HEK293T (cell line): Measurements from ENCODE around the gene FOXK2.

Experiments
- ARNT ChIP-seq: fragments of 450-650 bp; IDR thresholded peaks from 2 replicates; pipeline ENCODE4 v1.6.1; 2017; ENCODE audit warnings: mild to moderate bottlenecking
- BHLHE40 ChIP-seq: fragments of 450-650 bp; IDR thresholded peaks from 2 replicates; pipeline ENCODE4 v1.6.1; 2016; ENCODE audit warnings: mild to moderate bottlenecking, moderate library complexity, borderline replicate concordance
- ELF4 ChIP-seq: fragments of 450-650 bp; IDR thresholded peaks from 2 replicates; pipeline ENCODE4 v1.6.1; 2017; ENCODE audit warnings: antibody characterized with exemption
- FOXM1 ChIP-seq: fragments of 450-650 bp; IDR thresholded peaks from 2 replicates; pipeline ENCODE4 v1.6.1; 2017; ENCODE audit warnings: mild to moderate bottlenecking, borderline replicate concordance
- HDGF ChIP-seq: fragments of 450-650 bp; IDR thresholded peaks from 2 replicates; pipeline ENCODE4 v1.6.1; 2017; ENCODE audit warnings: antibody characterized with exemption, borderline replicate concordance
- NFRKB ChIP-seq: fragments of 450-650 bp; IDR thresholded peaks from 2 replicates; pipeline ENCODE4 v1.6.1; 2016; ENCODE audit warnings: mild to moderate bottlenecking, moderate library complexity
- PKNOX1 ChIP-seq: fragments of 450-650 bp; IDR thresholded peaks from 2 replicates; pipeline ENCODE4 v1.6.1; 2016
- SP1 ChIP-seq: fragments of 450-650 bp; IDR thresholded peaks from 2 replicates; pipeline ENCODE4 v1.6.1; 2017
- SUZ12 ChIP-seq: fragments of 450-650 bp; IDR thresholded peaks from 2 replicates; pipeline ENCODE4 v1.6.1; 2016; ENCODE audit warnings: mild to moderate bottlenecking
- TARDBP ChIP-seq: fragments of 450-650 bp; IDR thresholded peaks from 2 replicates; pipeline ENCODE4 v1.6.1; 2016
- ZNF384 ChIP-seq: fragments of 450-650 bp; IDR thresholded peaks from 2 replicates; pipeline ENCODE4 v1.6.1; 2016

- TF ChIP-seq PKNOX1 (no peak), SP1 (no peak), BHLHE40 (no peak), FOXM1 (no peak), TARDBP (no peak), SUZ12 (no peak), ZNF384 (no peak), ELF4 (no peak), ARNT (no peak), HDGF (no peak), NFRKB (no peak)
Measured at GRCh38 chr17:82574041-82574440, 54.5 kb downstream of the FOXK2 start.
